Prostate gland (tissue), 2 donors: Measurements from ENCODE around the gene NRTN.

Experiments
- POLR2A ChIP-seq: fragments of 450-650 bp; IDR thresholded peaks from one replicate; pipeline ENCODE4 v1.6.1; 2016; ENCODE audit warnings: antibody characterized with exemption, mild to moderate bottlenecking
- TF ChIP-seq, protein P1 (sequence below), 4 experiments: fragments of 200-600 bp in 2 of 4; fragments of 450-650 bp in 2 of 4; sonication (generic) in 2 of 4; IDR thresholded peaks; 1 replicate in 3 of 4; 2 replicates in 1 of 4; pipeline ENCODE4 v1.5.1; 2016 to 2019; ENCODE audit warnings: antibody characterized with exemption in 4 of 4, mild to moderate bottlenecking in 2 of 4, moderate library complexity in 2 of 4

- TF ChIP-seq, protein P1, sequence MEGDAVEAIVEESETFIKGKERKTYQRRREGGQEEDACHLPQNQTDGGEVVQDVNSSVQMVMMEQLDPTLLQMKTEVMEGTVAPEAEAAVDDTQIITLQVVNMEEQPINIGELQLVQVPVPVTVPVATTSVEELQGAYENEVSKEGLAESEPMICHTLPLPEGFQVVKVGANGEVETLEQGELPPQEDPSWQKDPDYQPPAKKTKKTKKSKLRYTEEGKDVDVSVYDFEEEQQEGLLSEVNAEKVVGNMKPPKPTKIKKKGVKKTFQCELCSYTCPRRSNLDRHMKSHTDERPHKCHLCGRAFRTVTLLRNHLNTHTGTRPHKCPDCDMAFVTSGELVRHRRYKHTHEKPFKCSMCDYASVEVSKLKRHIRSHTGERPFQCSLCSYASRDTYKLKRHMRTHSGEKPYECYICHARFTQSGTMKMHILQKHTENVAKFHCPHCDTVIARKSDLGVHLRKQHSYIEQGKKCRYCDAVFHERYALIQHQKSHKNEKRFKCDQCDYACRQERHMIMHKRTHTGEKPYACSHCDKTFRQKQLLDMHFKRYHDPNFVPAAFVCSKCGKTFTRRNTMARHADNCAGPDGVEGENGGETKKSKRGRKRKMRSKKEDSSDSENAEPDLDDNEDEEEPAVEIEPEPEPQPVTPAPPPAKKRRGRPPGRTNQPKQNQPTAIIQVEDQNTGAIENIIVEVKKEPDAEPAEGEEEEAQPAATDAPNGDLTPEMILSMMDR (IDR thresholded peaks at IDR 0.05) = no peak
- TF ChIP-seq POLR2A = no peak
Measured at GRCh38 chr19:5873617-5874199, 68.8 kb downstream of the NRTN start.
